ENCODE results near the gene CCL13.

DNA sequence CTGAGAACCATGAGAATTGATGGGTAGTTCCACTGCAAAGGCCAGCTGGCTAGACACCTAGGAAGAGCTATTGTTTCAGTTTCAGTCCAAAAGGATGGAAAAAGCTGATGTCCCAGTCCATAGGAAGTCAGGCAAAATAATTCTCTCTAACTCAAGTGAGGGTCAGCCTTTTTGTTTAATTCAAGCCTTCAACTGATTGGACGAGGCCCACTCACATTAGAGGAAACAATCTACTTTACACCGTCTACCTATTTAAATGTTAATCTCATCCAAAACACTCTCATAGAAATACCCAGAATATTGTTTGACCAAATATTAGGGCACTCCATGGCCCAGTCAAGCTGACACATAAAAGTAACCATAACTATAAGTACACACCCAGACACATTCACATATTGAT, 14.4 kb upstream of the CCL13 start:
- no peak for TF ChIP-seq CTCF (conservative IDR thresholded peaks at IDR 0.05; ENCODE audit: low read length)
- TF ChIP-seq EZH2phosphoT487 (IDR thresholded peaks at IDR 0.05; ENCODE audit: borderline replicate concordance), result no peak
